Smooth muscle cell (in vitro differentiated cells): ENCODE measurements around the gene SMAD5. TPM values are rescaled to one million over a fixed set of nuclear protein-coding genes. Genes with fewer than 3 reads are reported as not detected.

Experiments used
- DNase-seq: peaks from one replicate; lab custom pipeline; 2025; ENCODE audit not compliant: unreplicated experiment; lab: John Stamatoyannopoulos, UW
- H2AFZ ChIP-seq: fragments of 200-600 bp; sonication (generic); 2 replicates; pipeline ENCODE4 v1.6.0; 2016; ENCODE audit warnings: antibody characterized with exemption, low read depth, mild to moderate bottlenecking
- H3F3A ChIP-seq: fragments of 200-600 bp; sonication (generic); 2 replicates; pipeline ENCODE4 v1.6.0; 2017; ENCODE audit warnings: antibody characterized with exemption, low read depth
- H3K27ac ChIP-seq: fragments of 200-600 bp; sonication (generic); 2 replicates; pipeline ENCODE4 v1.5.1; 2016; ENCODE audit warnings: low read depth, mild to moderate bottlenecking
- H3K27me3 ChIP-seq: fragments of 200-600 bp; sonication (generic); 2 replicates; pipeline ENCODE4 v1.6.1; 2016; ENCODE audit warnings: low read depth, mild to moderate bottlenecking
- H3K36me3 ChIP-seq: fragments of 200-600 bp; sonication (generic); 2 replicates; pipeline ENCODE4 v1.5.1; 2016; ENCODE audit warnings: low read depth
- H3K4me1 ChIP-seq: fragments of 200-600 bp; sonication (generic); 2 replicates; pipeline ENCODE4 v1.5.1; 2016; ENCODE audit warnings: low read depth
- H3K4me2 ChIP-seq: fragments of 200-600 bp; sonication (generic); 2 replicates; pipeline ENCODE4 v1.6.0; 2016; ENCODE audit warnings: mild to moderate bottlenecking
- H3K4me3 ChIP-seq: fragments of 200-600 bp; sonication (generic); 2 replicates; pipeline ENCODE4 v1.5.1; 2016; ENCODE audit warnings: mild to moderate bottlenecking
- H3K79me2 ChIP-seq: fragments of 200-600 bp; sonication (generic); 2 replicates; pipeline ENCODE4 v1.6.0; 2016; ENCODE audit warnings: low read depth, mild to moderate bottlenecking
- H3K9ac ChIP-seq: fragments of 200-600 bp; sonication (generic); 2 replicates; pipeline ENCODE4 v1.6.0; 2016; ENCODE audit warnings: low read depth
- H3K9me3 ChIP-seq: fragments of 200-600 bp; sonication (generic); replicated peaks from 2 replicates; pipeline ENCODE4 v1.5.1; 2016; ENCODE audit warnings: low read depth
- H4K20me1 ChIP-seq: fragments of 200-600 bp; sonication (generic); 2 replicates; pipeline ENCODE4 v1.6.0; 2016; ENCODE audit warnings: low read depth
- CTCF ChIP-seq: fragments of 200-600 bp; sonication (generic); IDR thresholded peaks from 2 replicates; pipeline ENCODE4 v1.5.1; 2017; ENCODE audit warnings: borderline replicate concordance, mild to moderate bottlenecking, antibody characterized with exemption; ENCODE audit not compliant: insufficient read depth, poor library complexity, severe bottlenecking
- WGBS: methylation state at CpG from one replicate; pipeline ENCODE4 v1.1.7; 2016; ENCODE audit warnings: low lambda C conversion rate; 5-methylcytosine and 5-hydroxymethylcytosine counted together
- polyA plus RNA-seq: library from polyadenylated mRNA; unstranded; fragments of >200 nt; fragmentation: Nextera tagmentation; extraction: Ambion mirVana; gene quantifications from 2 replicates; pipeline ENCODE4 v1.2.1, GENCODE V29; 2016
- total RNA-seq: library from RNA; depleted of rRNA; stranded (reverse); fragments of >200 nt; gene quantifications from 2 replicates; pipeline ENCODE4 v1.2.3, GENCODE V29; 2014

The SMAD5 gene
- total and polyA plus RNA-seq, 2 experiments from 2014 or later = 28.5 to 61.7 TPM

GRCh38 chr5:136109453-136110135 is 23.1 kb upstream of the SMAD5 start:
- Histone ChIP-seq H3K4me2 (no peak overlapping the region), H3K4me3 (no peak overlapping the region), H3K79me2 (no peaks in the 10 kb centered on the region), H3K4me1 (peaks cover 2% of the 10 kb centered on the region), H2AFZ (no peak overlapping the region), H4K20me1 (no peaks in the 10 kb centered on the region), H3F3A (no peaks in the 10 kb centered on the region), H3K9ac (no peak overlapping the region), H3K36me3 (no peaks in the 10 kb centered on the region), H3K27ac (no peak overlapping the region), H3K9me3 (no peaks in the 10 kb centered on the region), H3K27me3 (no peaks in the 10 kb centered on the region)
- DNase-seq = no peak
- TF ChIP-seq CTCF = no peak
- WGBS = 84% methylated on average over 5 of the region's 5 CpGs

GRCh38 chr5:136113606-136114005 is 19.0 kb upstream of the SMAD5 start:
- Histone ChIP-seq H2AFZ (no peak overlapping the region), H3K4me1 (peaks cover 6% of the 10 kb centered on the region), H3K9ac (no peak overlapping the region), H3K9me3 (no peaks in the 10 kb centered on the region), H3K27ac (no peak overlapping the region), H3K4me2 (no peak overlapping the region), H3K27me3 (no peaks in the 10 kb centered on the region), H3K4me3 (no peak overlapping the region), H3K36me3 (no peaks in the 10 kb centered on the region), H4K20me1 (no peaks in the 10 kb centered on the region), H3F3A (no peaks in the 10 kb centered on the region), H3K79me2 (no peaks in the 10 kb centered on the region)
- 71% methylated on average over 2 of the region's 2 CpGs for WGBS
- no peak for DNase-seq
- no peak for TF ChIP-seq CTCF

- Histone ChIP-seq H3K27ac (no peak overlapping the region), H3K27me3 (no peaks in the 10 kb centered on the region), H3K79me2 (no peaks in the 10 kb centered on the region), H4K20me1 (no peaks in the 10 kb centered on the region), H3K4me1 (peaks cover 6% of the 10 kb centered on the region), H2AFZ (no peak overlapping the region), H3K9me3 (no peaks in the 10 kb centered on the region), H3K4me3 (no peak overlapping the region), H3K9ac (no peak overlapping the region), H3K36me3 (no peaks in the 10 kb centered on the region), H3K4me2 (no peak overlapping the region), H3F3A (no peaks in the 10 kb centered on the region)
- no peak for DNase-seq
- no peak for TF ChIP-seq CTCF
- 91% methylated on average over 5 of the region's 5 CpGs for WGBS
Observed at GRCh38 chr5:136114414-136115125, 18.1 kb upstream of the SMAD5 start.
